GM20000 (cell line): ENCODE data around the gene MICALL2.

ENCODE experiments used
- DNase-seq: peaks from one replicate; pipeline ENCODE4 v3.0.0; 2012; ENCODE audit warnings: low spot score
- CTCF ChIP-seq: IDR thresholded peaks from 2 replicates; pipeline ENCODE4 v1.5.1; 2012; ENCODE audit warnings: mild to moderate bottlenecking, control low read depth; ENCODE audit errors: extremely low read depth, missing control alignments

The MICALL2 gene

GRCh38 chr7:1440620-1441019 is 18.6 kb downstream of the MICALL2 start:
- DNase-seq = no peak
- TF ChIP-seq CTCF = no peak

DNA sequence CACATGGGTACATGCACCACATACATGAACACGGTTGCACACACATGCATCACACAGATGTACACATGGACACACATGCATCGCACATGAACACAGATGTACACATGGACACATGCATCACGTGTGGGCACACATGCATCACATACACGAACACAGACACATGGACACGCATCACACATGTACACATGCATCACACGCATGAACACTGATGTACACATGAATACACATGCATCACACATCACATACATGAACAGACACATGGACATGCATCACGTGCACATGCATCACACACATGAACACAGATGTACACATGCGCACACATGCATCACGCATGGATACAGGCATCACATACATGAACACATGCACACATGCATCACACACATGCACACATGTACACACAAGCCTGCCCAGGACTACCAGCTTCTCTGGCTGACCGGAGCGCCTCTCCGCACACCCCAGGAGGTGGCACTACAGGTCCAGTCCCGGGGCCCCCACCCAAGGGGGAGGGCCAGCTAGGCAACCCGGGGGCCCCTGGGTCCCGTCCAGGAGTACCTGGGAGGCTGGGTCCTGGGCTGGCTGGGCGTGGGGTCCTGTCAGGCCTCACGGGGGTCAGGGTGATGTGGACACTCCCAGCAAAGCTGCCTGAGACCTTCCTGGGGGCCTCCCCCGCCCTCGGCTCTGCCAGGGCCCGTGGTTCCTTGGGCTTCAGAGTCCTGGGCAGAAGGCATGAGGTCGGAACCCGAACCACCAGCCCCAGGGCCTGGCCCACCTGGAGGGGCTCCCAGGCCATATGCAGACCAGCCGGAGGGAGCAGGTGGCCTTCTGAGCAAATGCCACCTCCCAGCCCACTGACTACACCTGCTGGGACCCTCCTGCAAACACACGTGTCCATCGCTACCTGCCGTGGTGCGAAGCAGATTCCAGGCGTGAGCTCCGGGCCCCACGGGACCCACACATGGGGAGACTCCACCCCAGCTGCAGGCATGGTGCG is 19.6 kb downstream of the MICALL2 start:
- TF ChIP-seq CTCF = no peak
- DNase-seq = no peak

- no peak for TF ChIP-seq CTCF
- DNase-seq = no peak
Observed at GRCh38 chr7:1438821-1439220, 20.4 kb downstream of the MICALL2 start.

- no peak for DNase-seq
- TF ChIP-seq CTCF = no peak
Observed at GRCh38 chr7:1438208-1438607, 21.1 kb downstream of the MICALL2 start.

DNA sequence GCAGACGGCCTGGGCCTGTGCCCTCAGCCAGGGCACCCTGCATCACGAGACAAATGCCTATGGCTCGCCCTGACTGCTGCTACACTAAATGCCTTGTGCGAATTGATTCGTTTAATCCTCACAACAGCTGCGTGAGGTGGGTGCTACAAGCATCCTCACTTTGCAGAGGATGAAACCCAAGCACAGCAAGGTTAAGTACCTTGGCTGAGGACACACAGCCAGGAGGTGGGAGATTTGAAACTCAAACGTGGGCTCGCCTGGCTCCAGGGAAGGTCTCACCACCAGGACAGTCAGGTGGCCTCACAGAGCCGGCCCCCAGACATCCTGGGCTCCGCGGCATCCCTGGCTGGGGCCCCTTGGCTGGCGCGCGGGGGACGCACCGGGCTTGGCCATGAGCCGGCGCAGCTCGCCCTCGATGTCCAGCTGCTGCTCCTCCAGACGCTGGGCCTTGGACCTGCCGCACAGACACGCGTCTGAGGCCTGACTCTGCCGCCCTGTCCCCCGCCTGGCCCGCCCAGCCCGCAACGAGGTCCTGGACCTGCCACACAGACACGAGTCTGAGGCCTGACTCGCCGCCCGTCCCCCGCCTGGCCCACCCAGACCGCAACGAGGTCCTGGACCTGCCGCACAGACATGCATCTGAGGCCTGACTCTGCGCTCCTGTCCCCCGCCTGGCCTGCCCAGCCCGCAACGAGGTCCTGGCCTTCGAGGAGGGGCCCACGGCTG is 22.0 kb downstream of the MICALL2 start:
- DNase-seq = no peak

GRCh38 chr7:1436608-1437007 is 22.7 kb downstream of the MICALL2 start:
- DNase-seq = no peak
- no peak for TF ChIP-seq CTCF

More for the DNA sequence above, 22.0 kb downstream of the MICALL2 start:
- TF ChIP-seq CTCF = no peak

DNA sequence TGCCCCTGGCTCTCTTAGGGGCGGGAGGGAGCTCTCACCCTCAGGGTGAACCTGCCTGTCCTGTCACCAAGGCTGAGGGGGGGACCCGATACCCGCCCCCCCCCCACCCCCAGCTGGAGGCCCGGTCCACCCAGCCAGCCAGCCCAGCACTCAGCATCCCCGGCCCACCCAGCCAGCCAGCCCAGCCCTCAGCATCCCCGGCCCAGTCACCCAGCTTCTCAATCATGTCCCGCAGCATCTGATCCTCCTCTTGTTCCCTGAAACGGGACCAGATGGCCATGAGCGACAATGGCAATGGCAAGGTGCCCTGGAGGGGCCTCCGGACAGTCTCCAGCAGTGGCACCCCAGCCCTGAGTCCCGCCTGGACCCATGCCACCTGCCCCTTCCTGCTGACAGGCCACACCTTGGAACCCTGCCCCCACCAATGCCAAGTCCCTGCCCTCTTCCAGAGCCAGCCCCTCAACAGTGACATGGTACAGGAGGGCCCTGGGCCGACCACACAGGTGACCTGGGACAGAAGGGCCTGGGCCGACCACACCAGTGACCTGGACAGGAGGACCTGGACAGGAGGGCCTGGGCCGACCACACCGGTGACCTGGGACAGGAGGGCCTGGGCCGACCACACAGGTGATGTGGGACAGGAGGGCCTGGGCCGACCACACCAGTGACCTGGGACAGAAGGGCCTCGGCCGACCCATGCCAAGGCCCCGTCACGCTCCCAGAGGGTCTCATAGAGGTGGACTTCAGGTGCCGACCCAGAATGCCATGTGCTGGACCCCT is 24.2 kb downstream of the MICALL2 start:
- DNase-seq = no peak

More for the DNA sequence above, 24.2 kb downstream of the MICALL2 start:
- TF ChIP-seq CTCF = no peak
